Caco-2 (cell line): ENCODE measurements around the gene GBA2. TPM values are rescaled to one million over a fixed set of nuclear protein-coding genes. Genes with fewer than 3 reads are reported as not detected.

Experiments
- microRNA-seq: library from miRNA; unstranded; fragments of <30 nt; microRNA quantifications from one replicate; pipeline ENCODE4 v1.2.0, GENCODE V29; 2022
- total RNA-seq: library from RNA; stranded (reverse); gene quantifications from 2 replicates; pipeline ENCODE4 v1.2.3, GENCODE V29; 2022

Gene GBA2
- total RNA-seq, 1 experiment from 2014 or later = 108 TPM

Small RNA genes within 50 kb of the gene (microRNA-seq; reads per million reads assigned to microRNA genes)
- gene MIR6852 (not detected), gene MIR6853 (not detected)

Other genes starting within 250 kb of the GBA2 start
- gene TESK1, start 144.0 kb downstream of the GBA2 start, total RNA-seq = 27.9 and 30.1 TPM in 2 replicates
- gene CD72, start 130.8 kb downstream of the GBA2 start, total RNA-seq = 0.70 and 0.95 TPM in 2 replicates
- gene SIT1, start 98.3 kb downstream of the GBA2 start, total RNA-seq = not detected in 2 replicates
- 10,161 and 10,726 TPM in 2 replicates for gene RMRP, start 91.2 kb downstream of the GBA2 start, total RNA-seq
- gene CCDC107, start 90.9 kb downstream of the GBA2 start, total RNA-seq = 11.8 and 12.1 TPM in 2 replicates
- 31.4 and 32.8 TPM in 2 replicates for gene ARHGEF39, start 84.0 kb downstream of the GBA2 start, total RNA-seq
- gene CA9, start 75.3 kb downstream of the GBA2 start, total RNA-seq = not detected in 2 replicates
- 21.8 and 26.5 TPM in 2 replicates for gene TPM2, start 59.3 kb downstream of the GBA2 start, total RNA-seq
- 147 and 165 TPM in 2 replicates for gene TLN1, start 17.0 kb downstream of the GBA2 start, total RNA-seq
- gene CREB3, start 16.6 kb downstream of the GBA2 start, total RNA-seq = 50.4 and 54.1 TPM in 2 replicates
- 25.0 and 27.1 TPM in 2 replicates for gene RGP1, start 59 bp upstream of the GBA2 start, total RNA-seq
- not detected in 2 replicates for gene MSMP, start 5.0 kb upstream of the GBA2 start, total RNA-seq
- 40.5 and 44.1 TPM in 2 replicates for gene NPR2, start 42.4 kb upstream of the GBA2 start, total RNA-seq
- 0.19 and 0.29 TPM in 2 replicates for gene SPAG8, start 63.0 kb upstream of the GBA2 start, total RNA-seq
- 88.0 and 110 TPM in 2 replicates for gene HINT2, start 65.8 kb upstream of the GBA2 start, total RNA-seq
- gene FAM221B, start 79.5 kb upstream of the GBA2 start, total RNA-seq = not detected in 2 replicates
- 4.8 and 4.9 TPM in 2 replicates for gene TMEM8B, start 80.0 kb upstream of the GBA2 start, total RNA-seq
- not detected in 2 replicates for gene OR13J1, start 121.2 kb upstream of the GBA2 start, total RNA-seq
- gene HRCT1, start 157.0 kb upstream of the GBA2 start, total RNA-seq = not detected in 2 replicates
- gene SPAAR, start 160.3 kb upstream of the GBA2 start, total RNA-seq = not detected in 2 replicates
- gene OR2S2, start 208.9 kb upstream of the GBA2 start, total RNA-seq = not detected in 2 replicates